Measurements from ENCODE around the gene COA6.
"Not testable (repeated sequence)": the region's sequence is repeated elsewhere in the genome, so short reads cannot be mapped to it uniquely, and the experiment has no call there.

The COA6 gene

DNA sequence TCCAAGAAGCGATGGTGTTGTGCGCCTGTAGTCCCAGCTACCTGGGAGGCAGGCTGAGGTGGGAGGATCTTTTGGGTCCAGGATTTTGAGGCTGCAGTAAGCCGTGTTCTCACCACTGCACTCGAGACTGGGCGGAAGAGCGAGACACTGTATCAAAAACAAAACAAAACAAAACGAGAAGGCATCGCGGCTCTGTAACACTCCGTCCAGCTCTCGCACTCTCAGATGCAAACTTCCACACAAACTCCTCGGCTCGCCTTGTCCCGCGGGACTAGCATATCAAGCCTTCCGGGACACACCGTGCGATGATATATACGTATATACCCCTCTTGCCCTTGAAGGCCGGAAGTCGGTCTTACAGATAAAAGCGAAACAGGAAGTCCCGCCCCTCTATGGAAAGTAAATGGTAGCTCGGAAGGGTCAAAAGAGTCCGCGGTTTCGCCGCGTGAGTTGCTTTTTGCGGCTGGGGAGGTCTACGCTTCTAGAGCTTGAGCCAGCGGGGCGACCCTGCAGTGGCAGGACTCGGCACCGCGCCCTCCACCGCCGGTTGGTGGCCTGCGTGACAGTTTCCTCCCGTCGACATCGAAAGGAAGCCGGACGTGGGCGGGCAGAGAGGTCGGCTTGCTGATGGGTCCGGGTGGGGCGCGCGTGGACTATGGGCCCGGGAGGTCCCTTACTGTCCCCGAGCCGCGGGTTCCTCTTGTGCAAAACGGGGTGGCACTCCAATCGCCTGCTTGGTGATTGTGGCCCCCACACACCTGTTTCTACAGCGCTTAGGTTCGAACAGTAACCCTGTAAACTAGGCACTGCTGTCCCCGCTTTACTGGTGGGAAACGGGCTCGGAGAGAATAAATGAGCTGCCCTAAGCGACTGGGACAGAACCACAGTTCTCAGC is at the start of gene COA6:
TSS of gene COA6 (plus strand) at position 393 of the 895 bp plus-strand sequence. CDS start at position 404, 11 bp downstream.
- peak; percentile 98 for DNase-seq

GRCh38 chr1:234324821-234325220 is 48.4 kb upstream of the COA6 start:
- DNase-seq = no peak
- in situ Hi-C loops (cut with MboI; ENCODE audit: low pct_unique_long_range_greater_than_20kb, low sequenced_read_pairs) = no loop called here

More for the DNA sequence above, at the start of gene COA6:
- in situ Hi-C loops (cut with MboI; ENCODE audit: low pct_unique_long_range_greater_than_20kb, low sequenced_read_pairs) = no loop called here

DNA sequence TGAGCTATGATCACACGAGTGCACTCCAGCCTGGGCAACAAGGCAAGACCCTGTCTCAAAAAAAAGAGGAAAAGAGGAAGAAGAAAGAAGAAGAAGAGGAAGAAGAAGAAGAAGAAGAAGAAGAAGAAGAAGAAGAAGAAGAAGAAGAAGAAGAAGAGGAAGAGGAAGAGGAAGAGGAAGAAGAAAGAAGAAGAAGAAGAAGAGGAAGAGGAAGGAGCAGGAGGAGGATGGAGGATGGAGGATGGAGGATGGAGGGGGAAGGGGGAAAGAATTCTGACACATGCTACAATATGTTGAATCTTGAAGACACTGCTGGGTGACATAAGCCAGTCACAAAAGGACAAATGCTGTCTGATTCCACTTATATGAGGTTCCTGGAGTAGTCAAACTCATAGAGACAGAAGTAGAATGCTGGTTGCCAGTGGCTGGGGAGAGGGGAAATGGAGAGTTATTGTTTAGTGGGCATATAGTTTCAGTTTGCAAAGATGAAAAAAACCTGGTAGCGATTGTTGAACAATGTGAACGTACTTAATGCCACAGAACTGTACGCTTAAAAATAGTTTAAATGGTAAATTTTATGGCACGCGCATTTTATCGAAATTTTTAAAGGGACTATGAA is 47.3 kb upstream of the COA6 start:
- in situ Hi-C loops (cut with MboI; ENCODE audit: low pct_unique_long_range_greater_than_20kb, low sequenced_read_pairs) = no loop called here

GRCh38 chr1:234326497-234327366 is 46.5 kb upstream of the COA6 start:
- in situ Hi-C loops (cut with MboI; ENCODE audit: low pct_unique_long_range_greater_than_20kb, low sequenced_read_pairs) = no loop called here
- peak; percentile 77 for DNase-seq

More for the DNA sequence above, 47.3 kb upstream of the COA6 start:
- DNase-seq = no peak

DNA sequence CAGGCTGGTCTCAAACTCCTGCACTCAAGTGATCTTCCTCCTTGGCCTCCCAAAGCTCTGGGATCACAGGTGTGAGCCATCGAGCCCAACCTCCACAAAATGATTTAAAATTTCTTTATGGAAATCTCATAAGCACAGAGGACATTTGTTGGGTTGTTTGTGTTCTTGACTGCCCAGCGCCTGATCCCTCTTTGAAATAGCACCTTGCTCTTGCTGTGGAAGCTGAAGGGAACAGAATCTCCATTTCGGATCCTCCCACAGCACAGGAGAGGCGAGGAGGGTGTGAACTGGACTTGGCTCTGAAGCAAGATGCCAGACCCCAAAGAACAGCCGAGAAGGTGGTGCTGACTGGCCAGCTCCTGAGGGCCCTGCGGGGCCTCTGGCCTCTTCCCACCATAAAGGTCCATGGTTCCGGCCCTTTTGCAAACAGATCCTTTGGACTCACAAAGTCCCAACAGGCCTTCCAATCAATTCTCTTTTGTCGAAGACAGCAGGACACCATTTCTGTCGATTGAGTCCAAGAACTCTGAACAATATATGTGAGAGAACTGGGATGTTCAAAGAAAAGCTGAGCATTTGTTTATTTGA is 45.6 kb upstream of the COA6 start:
- DNase-seq = no peak
- in situ Hi-C loops (cut with MboI; ENCODE audit: low pct_unique_long_range_greater_than_20kb, low sequenced_read_pairs) = no loop called here

DNA sequence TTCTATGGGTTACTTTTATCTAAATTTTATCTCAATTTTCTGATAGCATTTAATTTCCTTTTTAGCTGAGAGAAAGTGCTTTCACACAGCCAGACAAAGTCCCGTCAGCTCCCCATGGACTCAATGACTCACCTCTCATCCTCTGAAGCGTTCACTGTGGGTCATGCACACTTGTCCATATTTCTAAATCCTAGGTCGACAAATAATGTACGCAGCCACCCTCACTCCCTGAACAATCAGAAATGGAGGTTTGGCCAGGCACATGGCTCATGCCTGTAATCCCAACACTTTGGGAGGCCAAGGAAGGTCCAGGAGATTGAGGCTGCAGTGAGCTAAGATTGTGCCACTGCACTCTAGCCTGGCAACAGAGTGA is 42.4 kb upstream of the COA6 start:
- no peak for DNase-seq
- in situ Hi-C loops (cut with MboI; ENCODE audit: low pct_unique_long_range_greater_than_20kb, low sequenced_read_pairs) = no loop called here

DNA sequence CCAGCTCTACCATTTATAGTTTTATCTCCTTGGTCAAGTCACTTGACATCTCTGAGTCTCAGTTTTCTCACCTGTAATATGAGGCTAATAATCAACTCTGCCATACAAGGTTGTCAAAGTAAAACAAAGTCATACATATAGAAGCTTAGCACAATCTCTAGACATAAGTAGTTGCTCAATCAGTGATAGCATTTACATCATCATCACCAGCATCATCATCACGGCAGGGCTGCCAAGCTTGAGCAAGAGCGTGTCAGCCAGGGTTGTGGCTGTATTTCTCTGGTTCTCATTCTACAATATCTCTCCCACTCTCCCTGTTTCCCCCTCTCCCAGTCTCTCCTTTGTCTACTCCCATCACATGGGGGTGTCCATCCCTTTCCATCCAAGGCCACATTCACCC is 41.7 kb upstream of the COA6 start:
- in situ Hi-C loops (cut with MboI; ENCODE audit: low pct_unique_long_range_greater_than_20kb, low sequenced_read_pairs) = no loop called here
- no peak for DNase-seq

- no peak for DNase-seq
- in situ Hi-C loops (cut with MboI; ENCODE audit: low pct_unique_long_range_greater_than_20kb, low sequenced_read_pairs) = no loop called here
These were observed 36.9 kb upstream of the COA6 start for GRCh38 chr1:234336359-234336758.

- in situ Hi-C loops (cut with MboI; ENCODE audit: low pct_unique_long_range_greater_than_20kb, low sequenced_read_pairs) = no loop called here
- DNase-seq = no peak
These were observed 36.0 kb upstream of the COA6 start for GRCh38 chr1:234337233-234337632.

- in situ Hi-C loops (cut with MboI; ENCODE audit: low pct_unique_long_range_greater_than_20kb, low sequenced_read_pairs) = no loop called here
These were observed 32.7 kb upstream of the COA6 start for GRCh38 chr1:234340528-234340927.

GRCh38 chr1:234342774-234343173 is 30.5 kb upstream of the COA6 start:
- in situ Hi-C loops (cut with MboI; ENCODE audit: low pct_unique_long_range_greater_than_20kb, low sequenced_read_pairs) = no loop called here
- DNase-seq = no peak

More at GRCh38 chr1:234340528-234340927, 32.7 kb upstream of the COA6 start:
- no peak for DNase-seq

DNA sequence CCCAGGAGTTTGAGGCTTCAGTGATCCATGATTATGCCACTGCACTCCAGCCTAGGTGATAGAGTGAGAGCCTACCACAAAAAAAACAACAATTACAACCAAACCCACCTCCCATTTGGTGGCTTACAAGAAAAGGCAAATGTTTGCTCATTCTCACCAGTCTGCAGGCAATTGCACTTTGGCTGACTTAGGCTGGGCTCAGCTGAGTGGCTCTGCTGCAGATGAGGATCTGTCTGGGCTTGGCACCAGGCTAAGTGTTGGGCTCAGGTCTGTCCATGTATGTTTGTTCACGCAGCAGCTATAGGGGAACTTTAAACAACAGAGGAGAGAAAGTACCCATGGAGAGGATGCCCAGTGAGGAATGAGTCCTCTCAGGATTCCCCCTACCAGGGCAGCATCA is 28.0 kb upstream of the COA6 start:
- DNase-seq = no peak
- in situ Hi-C loops (cut with MboI; ENCODE audit: low pct_unique_long_range_greater_than_20kb, low sequenced_read_pairs) = no loop called here

GRCh38 chr1:234348964-234349363 is 24.3 kb upstream of the COA6 start:
- in situ Hi-C loops (cut with MboI; ENCODE audit: low pct_unique_long_range_greater_than_20kb, low sequenced_read_pairs) = no loop called here

DNA sequence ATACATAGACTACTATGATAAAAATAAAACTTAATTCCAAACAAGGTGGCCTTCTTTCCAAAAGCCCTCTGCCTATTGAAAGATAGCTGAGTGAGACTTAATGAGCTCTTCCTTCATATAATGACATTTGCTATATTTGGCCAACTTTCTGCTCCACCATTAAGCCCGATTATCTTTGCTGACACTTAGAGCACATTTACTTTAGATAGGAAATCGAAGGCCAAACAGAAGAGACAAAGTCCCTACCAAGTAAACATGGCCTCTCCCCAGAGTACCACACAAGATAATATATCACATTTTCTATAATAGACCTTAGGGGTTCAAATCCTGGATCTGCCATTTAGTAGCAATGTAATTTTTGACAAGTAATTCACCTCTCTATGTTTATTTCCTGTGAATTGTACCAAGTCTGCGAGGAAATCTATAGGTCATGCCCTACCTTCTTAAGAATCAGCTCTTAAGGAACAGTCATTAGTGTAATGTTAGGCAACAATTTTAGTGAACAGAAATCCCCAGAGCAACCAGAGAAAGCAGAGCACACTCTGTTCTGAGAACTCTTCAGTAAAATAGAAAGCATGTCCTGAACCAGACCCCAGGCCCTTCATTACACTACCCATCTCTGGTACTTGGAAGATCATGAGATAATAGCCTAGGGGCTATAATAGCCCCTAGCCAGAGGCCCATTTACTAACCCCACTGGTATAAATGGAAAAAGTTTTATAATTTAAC is 17.3 kb upstream of the COA6 start:
- DNase-seq = no peak
- in situ Hi-C loops (cut with MboI; ENCODE audit: low pct_unique_long_range_greater_than_20kb, low sequenced_read_pairs) = no loop called here

More at GRCh38 chr1:234348964-234349363, 24.3 kb upstream of the COA6 start:
- no peak for DNase-seq

DNA sequence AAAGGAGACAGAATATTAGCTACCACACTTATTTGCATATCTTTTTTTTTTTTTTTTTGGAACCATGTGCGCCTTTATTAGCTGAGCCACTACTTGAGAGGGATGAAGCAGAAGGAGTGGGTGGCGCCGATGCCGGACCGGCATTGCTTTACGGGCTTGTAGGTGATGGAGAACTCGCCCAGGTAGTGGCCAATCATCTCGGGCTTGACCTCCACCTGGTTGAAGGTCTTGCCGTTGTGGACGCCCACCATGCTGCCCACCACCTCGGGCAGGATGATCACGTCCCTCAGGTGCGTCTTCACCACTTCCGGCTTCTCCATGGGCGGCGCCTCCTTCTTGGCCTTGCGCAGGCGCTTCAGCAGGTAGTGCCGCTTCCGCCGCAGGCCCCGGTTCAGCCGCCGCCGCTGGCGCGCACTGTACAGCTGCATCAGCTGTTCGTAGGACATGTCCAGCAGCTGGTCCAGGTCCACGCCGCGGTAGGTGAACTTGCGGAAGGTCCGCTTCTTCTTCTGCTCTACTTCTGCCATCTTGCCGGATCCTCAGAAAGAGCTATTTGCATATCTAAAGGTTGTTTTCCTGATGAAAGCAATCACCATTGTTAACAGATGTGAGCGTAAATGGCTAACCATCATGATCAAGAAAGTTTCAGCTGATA is 16.5 kb upstream of the COA6 start:
- DNase-seq; in situ Hi-C loops (cut with MboI; ENCODE audit: low pct_unique_long_range_greater_than_20kb, low sequenced_read_pairs): not testable (repeated sequence)

GRCh38 chr1:234357831-234358230 is 15.4 kb upstream of the COA6 start:
- no peak for DNase-seq

GRCh38 chr1:234361102-234361603 is 12.1 kb upstream of the COA6 start:
- DNase-seq = no peak
- in situ Hi-C loops (cut with MboI; ENCODE audit: low pct_unique_long_range_greater_than_20kb, low sequenced_read_pairs) = no loop called here

More at GRCh38 chr1:234357831-234358230, 15.4 kb upstream of the COA6 start:
- in situ Hi-C loops (cut with MboI; ENCODE audit: low pct_unique_long_range_greater_than_20kb, low sequenced_read_pairs) = no loop called here

DNA sequence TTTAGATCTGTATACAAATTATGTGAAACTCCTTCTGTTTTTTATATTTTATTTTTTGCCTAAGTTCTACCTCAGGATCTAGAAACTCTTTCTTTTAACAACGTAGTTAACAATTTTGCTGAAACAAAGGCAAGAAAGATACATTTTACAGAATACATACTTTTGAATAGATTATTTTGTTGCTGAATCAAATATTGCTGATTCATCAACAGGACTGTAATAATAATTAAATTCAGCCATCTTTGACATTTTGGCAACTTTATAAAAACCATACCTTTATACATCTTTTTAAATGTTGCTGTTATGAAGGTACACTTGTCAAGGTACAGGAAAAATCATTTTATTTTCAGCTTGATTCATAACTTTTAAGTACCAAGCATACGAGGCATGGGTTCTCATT is 10.7 kb upstream of the COA6 start:
- in situ Hi-C loops (cut with MboI; ENCODE audit: low pct_unique_long_range_greater_than_20kb, low sequenced_read_pairs) = no loop called here
- DNase-seq = no peak
